IMR-90 (cell line): ENCODE measurements around the gene STX18.

Experiments used
- BHLHE40 ChIP-seq: fragments of 150-350 bp; IDR thresholded peaks from 2 replicates; pipeline ENCODE4 v1.6.1; 2016; ENCODE audit warnings: mild to moderate bottlenecking, low read depth, low read length
- CEBPB ChIP-seq: IDR thresholded peaks from 2 replicates; pipeline ENCODE4 v1.6.1; 2012; ENCODE audit warnings: low read depth, low read length, improper control_type of control experiment
- MAFK ChIP-seq: IDR thresholded peaks from 2 replicates; pipeline ENCODE4 v1.6.1; 2012; ENCODE audit warnings: low read depth, low read length, improper control_type of control experiment
- MAZ ChIP-seq: IDR thresholded peaks from 2 replicates; pipeline ENCODE4 v1.6.1; 2012; ENCODE audit warnings: low read depth, mild to moderate bottlenecking, low read length, improper control_type of control experiment, moderate library complexity, borderline replicate concordance
- POLR2A ChIP-seq: IDR thresholded peaks from 2 replicates; pipeline ENCODE4 v1.6.1; 2012; ENCODE audit warnings: mild to moderate bottlenecking, low read depth, low read length
- RCOR1 ChIP-seq: IDR thresholded peaks from 2 replicates; pipeline ENCODE4 v1.6.1; 2012; ENCODE audit warnings: mild to moderate bottlenecking, low read length, improper control_type of control experiment; ENCODE audit not compliant: insufficient replicate concordance
- RFX5 ChIP-seq: IDR thresholded peaks from 2 replicates; pipeline ENCODE4 v1.8.0; 2012; ENCODE audit warnings: low read depth, mild to moderate bottlenecking, low read length, moderate library complexity
- SMC3 ChIP-seq: fragments of 150-350 bp; IDR thresholded peaks from 2 replicates; pipeline ENCODE4 v1.6.1; 2016; ENCODE audit warnings: low read depth, mild to moderate bottlenecking, antibody characterized with exemption, low read length, moderate library complexity
- USF2 ChIP-seq: fragments of 150-350 bp; IDR thresholded peaks from 2 replicates; pipeline ENCODE4 v1.6.1; 2017; ENCODE audit warnings: mild to moderate bottlenecking, antibody characterized with exemption, low read length, low read depth
- TF ChIP-seq, protein P1 (sequence below): conservative IDR thresholded peaks from 2 replicates; pipeline ENCODE4 v1.5.1; 2012; ENCODE audit warnings: mild to moderate bottlenecking, low read depth, low read length, improper control_type of control experiment

DNA sequence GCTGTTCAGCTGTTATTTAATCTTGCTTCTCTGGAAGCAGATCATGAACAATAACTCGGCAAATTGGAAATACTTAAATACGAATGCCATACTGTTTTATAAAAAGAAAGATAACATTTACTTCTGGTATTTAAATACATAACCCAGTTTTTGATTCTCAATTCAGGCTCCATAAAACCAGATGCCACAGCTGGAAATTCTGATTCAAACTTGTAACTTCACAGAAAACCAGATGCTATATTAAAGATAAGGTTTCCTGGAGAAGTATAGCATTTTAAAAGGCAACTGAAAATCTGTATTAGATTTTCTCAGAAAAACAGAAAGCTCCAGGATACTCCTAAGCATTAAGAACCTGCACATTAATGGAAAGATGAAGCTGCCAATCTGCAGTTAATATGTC lies 40.2 kb downstream of the STX18 start:
- TF ChIP-seq, protein P1, sequence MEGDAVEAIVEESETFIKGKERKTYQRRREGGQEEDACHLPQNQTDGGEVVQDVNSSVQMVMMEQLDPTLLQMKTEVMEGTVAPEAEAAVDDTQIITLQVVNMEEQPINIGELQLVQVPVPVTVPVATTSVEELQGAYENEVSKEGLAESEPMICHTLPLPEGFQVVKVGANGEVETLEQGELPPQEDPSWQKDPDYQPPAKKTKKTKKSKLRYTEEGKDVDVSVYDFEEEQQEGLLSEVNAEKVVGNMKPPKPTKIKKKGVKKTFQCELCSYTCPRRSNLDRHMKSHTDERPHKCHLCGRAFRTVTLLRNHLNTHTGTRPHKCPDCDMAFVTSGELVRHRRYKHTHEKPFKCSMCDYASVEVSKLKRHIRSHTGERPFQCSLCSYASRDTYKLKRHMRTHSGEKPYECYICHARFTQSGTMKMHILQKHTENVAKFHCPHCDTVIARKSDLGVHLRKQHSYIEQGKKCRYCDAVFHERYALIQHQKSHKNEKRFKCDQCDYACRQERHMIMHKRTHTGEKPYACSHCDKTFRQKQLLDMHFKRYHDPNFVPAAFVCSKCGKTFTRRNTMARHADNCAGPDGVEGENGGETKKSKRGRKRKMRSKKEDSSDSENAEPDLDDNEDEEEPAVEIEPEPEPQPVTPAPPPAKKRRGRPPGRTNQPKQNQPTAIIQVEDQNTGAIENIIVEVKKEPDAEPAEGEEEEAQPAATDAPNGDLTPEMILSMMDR: no peak
- TF ChIP-seq CEBPB (no peak), USF2 (no peak), POLR2A (no peak), SMC3 (no peak), MAZ (no peak), BHLHE40 (no peak), RCOR1 (no peak), MAFK (no peak), RFX5 (no peak)
